Measurements from ENCODE around the gene MIF4GD.
"Not testable (repeated sequence)": the region's sequence is repeated elsewhere in the genome, so short reads cannot be mapped to it uniquely, and the experiment has no call there.

Gene MIF4GD

GRCh38 chr17:75301049-75301448, 30.0 kb upstream of the MIF4GD start:
- ATAC-seq (replicated peaks; ENCODE audit: extremely low read depth, poor library complexity, severe bottlenecking) (no peak), DNase-seq (ENCODE audit: low spot score in 2 of 2) (no peak)
- H3K36me3 Mint-ChIP-seq (ENCODE audit: insufficient read depth), result no peaks in the 10 kb centered on the region
- no peak overlapping the region for H3K27ac Mint-ChIP-seq (ENCODE audit: low read depth)
- no peaks in the 10 kb centered on the region for H3K27me3 Mint-ChIP-seq
- H3K4me1 Mint-ChIP-seq, result peaks cover 4% of the 10 kb centered on the region
- H3K9me3 Mint-ChIP-seq, result no peaks in the 10 kb centered on the region
- H3K4me3 Mint-ChIP-seq, result no peak overlapping the region

GRCh38 chr17:75300280-75300679, 29.2 kb upstream of the MIF4GD start:
- no peaks in the 10 kb centered on the region for H3K36me3 Mint-ChIP-seq (ENCODE audit: insufficient read depth)
- H3K4me1 Mint-ChIP-seq, result peaks cover 4% of the 10 kb centered on the region

GRCh38 chr17:75295201-75296158, 24.4 kb upstream of the MIF4GD start:
- H3K4me1 Mint-ChIP-seq, result no peaks in the 10 kb centered on the region

More at GRCh38 chr17:75300280-75300679, 29.2 kb upstream of the MIF4GD start:
- Mint-ChIP-seq H3K27ac (ENCODE audit: low read depth) (no peak overlapping the region), H3K4me3 (no peak overlapping the region), H3K27me3 (no peaks in the 10 kb centered on the region), H3K9me3 (no peaks in the 10 kb centered on the region)
- no peak for DNase-seq (ENCODE audit: low spot score in 2 of 2)
- ATAC-seq (replicated peaks; ENCODE audit: extremely low read depth, poor library complexity, severe bottlenecking), result no peak

GRCh38 chr17:75292810-75293448, 21.9 kb upstream of the MIF4GD start:
- not testable (repeated sequence) for H3K27ac Mint-ChIP-seq (ENCODE audit: low read depth); H3K9me3 Mint-ChIP-seq; H3K4me3 Mint-ChIP-seq; H3K27me3 Mint-ChIP-seq; ATAC-seq (replicated peaks; ENCODE audit: extremely low read depth, poor library complexity, severe bottlenecking); H3K4me1 Mint-ChIP-seq; DNase-seq (ENCODE audit: low spot score in 2 of 2)
- peaks cover 13% of the 10 kb centered on the region for H3K36me3 Mint-ChIP-seq (ENCODE audit: insufficient read depth)

More at GRCh38 chr17:75295201-75296158, 24.4 kb upstream of the MIF4GD start:
- DNase-seq (ENCODE audit: low spot score in 2 of 2) (no peak), ATAC-seq (replicated peaks; ENCODE audit: extremely low read depth, poor library complexity, severe bottlenecking) (peak; percentile 62)
- peaks cover 4% of the 10 kb centered on the region for H3K36me3 Mint-ChIP-seq (ENCODE audit: insufficient read depth)
- no peak overlapping the region for H3K4me3 Mint-ChIP-seq
- no peaks in the 10 kb centered on the region for H3K9me3 Mint-ChIP-seq
- H3K27ac Mint-ChIP-seq (ENCODE audit: low read depth), result no peak overlapping the region
- H3K27me3 Mint-ChIP-seq, result no peaks in the 10 kb centered on the region

GRCh38 chr17:75289832-75290337, 18.9 kb upstream of the MIF4GD start:
- DNase-seq (ENCODE audit: low spot score in 2 of 2) (peak; percentile 30 to 64), ATAC-seq (replicated peaks; ENCODE audit: extremely low read depth, poor library complexity, severe bottlenecking) (peak; percentile 44)
- no peaks in the 10 kb centered on the region for H3K9me3 Mint-ChIP-seq
- peak overlapping the region; percentile 94 for H3K4me3 Mint-ChIP-seq
- peaks cover 8% of the 10 kb centered on the region for H3K4me1 Mint-ChIP-seq
- no peaks in the 10 kb centered on the region for H3K27me3 Mint-ChIP-seq
- peaks cover 13% of the 10 kb centered on the region for H3K36me3 Mint-ChIP-seq (ENCODE audit: insufficient read depth)
- H3K27ac Mint-ChIP-seq (ENCODE audit: low read depth), result peak overlapping the region; percentile 99

GRCh38 chr17:75289115-75289831, 18.2 kb upstream of the MIF4GD start, which contains the start of gene SLC25A19:
Gene SLC25A19, minus strand, starts transcription at chr17:75289433. Its CDS starts 2,669 bp downstream, at chr17:75286764.
- Mint-ChIP-seq H3K36me3 (ENCODE audit: insufficient read depth) (peaks cover 13% of the 10 kb centered on the region), H3K4me1 (peaks cover 8% of the 10 kb centered on the region), H3K4me3 (peak within 1 kb of the TSS; percentile 94), H3K27ac (ENCODE audit: low read depth) (peak within 1 kb of the TSS; percentile 99), H3K9me3 (no peaks in the 10 kb centered on the region), H3K27me3 (no peaks in the 10 kb centered on the region)
- peak; percentile 84 to 96 for DNase-seq (ENCODE audit: low spot score in 2 of 2)
- ATAC-seq (replicated peaks; ENCODE audit: extremely low read depth, poor library complexity, severe bottlenecking), result peak; percentile 92

- peak overlapping the region; percentile 99 for H3K27ac Mint-ChIP-seq (ENCODE audit: low read depth)
- DNase-seq (ENCODE audit: low spot score in 2 of 2) (peak in 1 of 2 donors; percentile 24), ATAC-seq (replicated peaks; ENCODE audit: extremely low read depth, poor library complexity, severe bottlenecking) (peak; percentile 7)
- peaks cover 8% of the 10 kb centered on the region for H3K4me1 Mint-ChIP-seq
- no peaks in the 10 kb centered on the region for H3K27me3 Mint-ChIP-seq
- peaks cover 13% of the 10 kb centered on the region for H3K36me3 Mint-ChIP-seq (ENCODE audit: insufficient read depth)
- H3K4me3 Mint-ChIP-seq, result peak overlapping the region; percentile 94
- no peaks in the 10 kb centered on the region for H3K9me3 Mint-ChIP-seq
Measured at GRCh38 chr17:75288770-75289114, 17.7 kb upstream of the MIF4GD start.

- no peak for DNase-seq (ENCODE audit: low spot score in 2 of 2)
- Mint-ChIP-seq H3K9me3 (no peaks in the 10 kb centered on the region), H3K27me3 (no peaks in the 10 kb centered on the region), H3K36me3 (ENCODE audit: insufficient read depth) (peaks cover 13% of the 10 kb centered on the region), H3K4me1 (peaks cover 8% of the 10 kb centered on the region), H3K27ac (ENCODE audit: low read depth) (peak overlapping the region; percentile 99), H3K4me3 (peak overlapping the region; percentile 94)
- ATAC-seq (replicated peaks; ENCODE audit: extremely low read depth, poor library complexity, severe bottlenecking), result no peak
Measured at GRCh38 chr17:75288359-75288758, 17.3 kb upstream of the MIF4GD start.

GRCh38 chr17:75287221-75287620, 16.2 kb upstream of the MIF4GD start:
- H3K4me1 Mint-ChIP-seq, result peaks cover 8% of the 10 kb centered on the region
- DNase-seq (ENCODE audit: low spot score in 2 of 2), result no peak
- peaks cover 14% of the 10 kb centered on the region for H3K36me3 Mint-ChIP-seq (ENCODE audit: insufficient read depth)
- no peak overlapping the region for H3K4me3 Mint-ChIP-seq
- no peak for ATAC-seq (replicated peaks; ENCODE audit: extremely low read depth, poor library complexity, severe bottlenecking)
- H3K27ac Mint-ChIP-seq (ENCODE audit: low read depth), result no peak overlapping the region
- H3K27me3 Mint-ChIP-seq, result no peaks in the 10 kb centered on the region
- H3K9me3 Mint-ChIP-seq, result no peaks in the 10 kb centered on the region

- Mint-ChIP-seq H3K4me1 (peaks cover 8% of the 10 kb centered on the region), H3K36me3 (ENCODE audit: insufficient read depth) (peaks cover 21% of the 10 kb centered on the region), H3K9me3 (no peaks in the 10 kb centered on the region), H3K27ac (ENCODE audit: low read depth) (no peak overlapping the region), H3K4me3 (no peak overlapping the region), H3K27me3 (no peaks in the 10 kb centered on the region)
- ATAC-seq (replicated peaks; ENCODE audit: extremely low read depth, poor library complexity, severe bottlenecking), result no peak
- DNase-seq (ENCODE audit: low spot score in 2 of 2), result no peak
Measured at GRCh38 chr17:75285123-75285522, 14.1 kb upstream of the MIF4GD start.

GRCh38 chr17:75280189-75280588, 9.2 kb upstream of the MIF4GD start:
- not testable (repeated sequence) for H3K4me1 Mint-ChIP-seq; H3K27me3 Mint-ChIP-seq; DNase-seq (ENCODE audit: low spot score in 2 of 2); H3K4me3 Mint-ChIP-seq; H3K27ac Mint-ChIP-seq (ENCODE audit: low read depth); ATAC-seq (replicated peaks; ENCODE audit: extremely low read depth, poor library complexity, severe bottlenecking); H3K9me3 Mint-ChIP-seq
- peaks cover 13% of the 10 kb centered on the region for H3K36me3 Mint-ChIP-seq (ENCODE audit: insufficient read depth)

GRCh38 chr17:75277664-75278071, 6.6 kb upstream of the MIF4GD start:
- Mint-ChIP-seq H3K4me1 (peaks cover 5% of the 10 kb centered on the region), H3K36me3 (ENCODE audit: insufficient read depth) (peaks cover 11% of the 10 kb centered on the region), H3K27me3 (no peaks in the 10 kb centered on the region), H3K4me3 (no peak overlapping the region), H3K27ac (ENCODE audit: low read depth) (no peak overlapping the region), H3K9me3 (no peaks in the 10 kb centered on the region)
- DNase-seq (ENCODE audit: low spot score in 2 of 2), result no peak
- ATAC-seq (replicated peaks; ENCODE audit: extremely low read depth, poor library complexity, severe bottlenecking), result no peak
